ENCODE data around the gene MCAT.

MCAT gene

DNA sequence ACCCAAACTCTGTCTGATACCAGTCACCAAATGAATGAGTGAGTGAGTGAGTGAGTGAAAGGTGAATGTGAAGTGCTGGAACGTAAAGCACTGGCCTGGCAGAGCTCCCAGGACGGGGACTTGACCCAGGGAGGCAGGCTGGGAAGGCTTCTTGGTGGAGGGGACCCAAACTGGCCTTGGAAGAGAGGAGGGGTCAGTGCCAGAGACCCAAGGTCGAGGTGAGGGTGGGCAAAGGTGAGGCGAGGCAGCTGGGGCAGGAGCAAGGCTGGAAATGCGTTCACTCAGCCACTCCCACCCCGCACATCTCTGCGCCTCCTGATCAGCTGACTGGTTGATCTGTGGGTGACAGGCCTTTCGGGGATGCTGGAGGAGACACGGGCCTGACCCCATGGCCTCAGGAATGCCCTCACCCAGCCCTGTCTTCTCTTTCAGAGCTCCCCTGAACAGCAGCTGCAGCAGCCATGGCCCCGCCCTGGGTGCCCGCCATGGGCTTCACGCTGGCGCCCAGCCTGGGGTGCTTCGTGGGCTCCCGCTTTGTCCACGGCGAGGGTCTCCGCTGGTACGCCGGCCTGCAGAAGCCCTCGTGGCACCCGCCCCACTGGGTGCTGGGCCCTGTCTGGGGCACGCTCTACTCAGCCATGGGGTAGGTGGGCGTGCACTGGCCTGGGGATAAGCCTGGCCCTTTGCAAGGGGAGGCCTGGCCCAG lies 15.7 kb upstream of the MCAT start:
- TF ChIP-seq, protein P1, sequence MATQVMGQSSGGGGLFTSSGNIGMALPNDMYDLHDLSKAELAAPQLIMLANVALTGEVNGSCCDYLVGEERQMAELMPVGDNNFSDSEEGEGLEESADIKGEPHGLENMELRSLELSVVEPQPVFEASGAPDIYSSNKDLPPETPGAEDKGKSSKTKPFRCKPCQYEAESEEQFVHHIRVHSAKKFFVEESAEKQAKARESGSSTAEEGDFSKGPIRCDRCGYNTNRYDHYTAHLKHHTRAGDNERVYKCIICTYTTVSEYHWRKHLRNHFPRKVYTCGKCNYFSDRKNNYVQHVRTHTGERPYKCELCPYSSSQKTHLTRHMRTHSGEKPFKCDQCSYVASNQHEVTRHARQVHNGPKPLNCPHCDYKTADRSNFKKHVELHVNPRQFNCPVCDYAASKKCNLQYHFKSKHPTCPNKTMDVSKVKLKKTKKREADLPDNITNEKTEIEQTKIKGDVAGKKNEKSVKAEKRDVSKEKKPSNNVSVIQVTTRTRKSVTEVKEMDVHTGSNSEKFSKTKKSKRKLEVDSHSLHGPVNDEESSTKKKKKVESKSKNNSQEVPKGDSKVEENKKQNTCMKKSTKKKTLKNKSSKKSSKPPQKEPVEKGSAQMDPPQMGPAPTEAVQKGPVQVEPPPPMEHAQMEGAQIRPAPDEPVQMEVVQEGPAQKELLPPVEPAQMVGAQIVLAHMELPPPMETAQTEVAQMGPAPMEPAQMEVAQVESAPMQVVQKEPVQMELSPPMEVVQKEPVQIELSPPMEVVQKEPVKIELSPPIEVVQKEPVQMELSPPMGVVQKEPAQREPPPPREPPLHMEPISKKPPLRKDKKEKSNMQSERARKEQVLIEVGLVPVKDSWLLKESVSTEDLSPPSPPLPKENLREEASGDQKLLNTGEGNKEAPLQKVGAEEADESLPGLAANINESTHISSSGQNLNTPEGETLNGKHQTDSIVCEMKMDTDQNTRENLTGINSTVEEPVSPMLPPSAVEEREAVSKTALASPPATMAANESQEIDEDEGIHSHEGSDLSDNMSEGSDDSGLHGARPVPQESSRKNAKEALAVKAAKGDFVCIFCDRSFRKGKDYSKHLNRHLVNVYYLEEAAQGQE (IDR thresholded peaks at IDR 0.05; ENCODE audit: insufficient replicate concordance, low read depth), result no peak
- TF ChIP-seq, protein P2, sequence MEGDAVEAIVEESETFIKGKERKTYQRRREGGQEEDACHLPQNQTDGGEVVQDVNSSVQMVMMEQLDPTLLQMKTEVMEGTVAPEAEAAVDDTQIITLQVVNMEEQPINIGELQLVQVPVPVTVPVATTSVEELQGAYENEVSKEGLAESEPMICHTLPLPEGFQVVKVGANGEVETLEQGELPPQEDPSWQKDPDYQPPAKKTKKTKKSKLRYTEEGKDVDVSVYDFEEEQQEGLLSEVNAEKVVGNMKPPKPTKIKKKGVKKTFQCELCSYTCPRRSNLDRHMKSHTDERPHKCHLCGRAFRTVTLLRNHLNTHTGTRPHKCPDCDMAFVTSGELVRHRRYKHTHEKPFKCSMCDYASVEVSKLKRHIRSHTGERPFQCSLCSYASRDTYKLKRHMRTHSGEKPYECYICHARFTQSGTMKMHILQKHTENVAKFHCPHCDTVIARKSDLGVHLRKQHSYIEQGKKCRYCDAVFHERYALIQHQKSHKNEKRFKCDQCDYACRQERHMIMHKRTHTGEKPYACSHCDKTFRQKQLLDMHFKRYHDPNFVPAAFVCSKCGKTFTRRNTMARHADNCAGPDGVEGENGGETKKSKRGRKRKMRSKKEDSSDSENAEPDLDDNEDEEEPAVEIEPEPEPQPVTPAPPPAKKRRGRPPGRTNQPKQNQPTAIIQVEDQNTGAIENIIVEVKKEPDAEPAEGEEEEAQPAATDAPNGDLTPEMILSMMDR (IDR thresholded peaks at IDR 0.05; ENCODE audit: insufficient read depth, low read length), result no peak
- TF ChIP-seq SPI1 (IDR thresholded peaks at IDR 0.05; ENCODE audit: borderline replicate concordance, low read depth), result no peak
- TF ChIP-seq GABPA (IDR thresholded peaks at IDR 0.05; ENCODE audit: low read depth), result no peak
- TF ChIP-seq POLR2AphosphoS5 (IDR thresholded peaks at IDR 0.05; ENCODE audit: low read depth), result no peak
- Histone ChIP-seq H3K27ac (replicated peaks) (no peak overlapping the region), H3K4me3 (replicated peaks; ENCODE audit: insufficient read depth, low read length) (no peak overlapping the region), H3K27me3 (ENCODE audit: insufficient read depth, poor library complexity, severe bottlenecking) (no peaks in the 10 kb centered on the region)
- no peak for DNase-seq (ENCODE audit: low read depth in 1 of 2, low spot score in 1 of 2)

DNA sequence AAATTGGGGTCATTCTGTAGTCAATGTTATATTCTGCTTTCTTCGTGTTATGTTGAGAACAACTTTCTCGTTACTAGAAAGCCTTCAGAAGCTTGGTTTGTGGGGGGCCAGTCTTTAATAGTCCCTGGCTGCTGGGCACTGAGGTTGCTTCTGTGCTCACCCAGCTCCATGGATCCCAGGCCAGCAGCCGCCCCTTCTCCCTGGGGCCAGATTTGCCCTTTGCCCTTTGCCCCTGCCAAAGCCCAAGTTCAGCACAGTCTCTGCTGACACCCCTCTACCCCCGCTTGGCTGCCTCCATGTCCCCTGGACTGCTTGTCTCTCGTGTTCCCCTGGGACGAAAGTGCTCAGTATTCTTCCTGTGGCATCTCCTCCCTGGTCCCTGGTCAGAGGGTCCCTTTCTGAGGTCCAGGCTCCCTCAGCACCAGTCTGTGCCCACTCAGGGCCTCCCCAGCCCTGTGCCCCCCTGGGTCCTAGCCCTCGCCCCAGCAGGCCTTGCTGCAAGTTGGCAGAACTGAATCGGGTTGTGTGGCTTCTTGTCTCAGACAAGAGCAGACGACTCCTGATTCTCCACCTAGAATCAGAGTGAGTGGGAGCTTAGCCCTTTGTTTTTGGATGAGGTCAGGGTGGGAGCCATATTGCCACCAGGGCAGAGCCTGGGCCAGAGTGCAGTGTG lies 14.8 kb upstream of the MCAT start:
- H3K27ac ChIP-seq (replicated peaks), result 0 out of 2 replicates have a peak overlapping the region, but pooled peaks have one; percentile 0
- no peaks in the 10 kb centered on the region for H3K27me3 ChIP-seq (ENCODE audit: insufficient read depth, poor library complexity, severe bottlenecking)
- H3K4me3 ChIP-seq (replicated peaks; ENCODE audit: insufficient read depth, low read length), result no peak overlapping the region
- DNase-seq (ENCODE audit: low read depth in 1 of 2, low spot score in 1 of 2), result no peak
- TF ChIP-seq POLR2AphosphoS5 (IDR thresholded peaks at IDR 0.05; ENCODE audit: low read depth), result no peak
- TF ChIP-seq, protein P1 (IDR thresholded peaks at IDR 0.05; ENCODE audit: insufficient replicate concordance, low read depth), result no peak
- no peak for TF ChIP-seq GABPA (IDR thresholded peaks at IDR 0.05; ENCODE audit: low read depth)
- TF ChIP-seq, protein P2 (IDR thresholded peaks at IDR 0.05; ENCODE audit: insufficient read depth, low read length), result no peak
- no peak for TF ChIP-seq SPI1 (IDR thresholded peaks at IDR 0.05; ENCODE audit: borderline replicate concordance, low read depth)

DNA sequence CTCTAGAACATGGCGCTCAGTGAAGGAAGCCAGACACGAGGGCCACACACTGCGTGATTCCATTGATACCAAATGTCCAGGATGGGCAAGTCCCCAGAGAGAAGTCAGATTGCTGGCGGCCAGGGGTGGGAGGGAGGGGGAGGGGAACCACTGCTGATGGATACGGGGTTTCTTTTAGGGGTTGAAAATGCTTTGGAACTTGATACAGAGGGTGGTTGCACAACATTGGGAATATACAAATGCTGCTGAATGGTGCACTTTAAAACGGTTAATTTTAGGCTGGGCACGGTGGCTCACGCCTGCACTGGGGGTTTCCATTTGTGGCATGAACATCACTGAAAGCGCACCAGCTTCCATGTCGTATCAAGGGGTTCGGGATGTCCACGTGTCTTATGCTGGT lies 13.2 kb upstream of the MCAT start:
- DNase-seq (ENCODE audit: low read depth in 1 of 2, low spot score in 1 of 2), result no peak
- TF ChIP-seq, protein P2 (IDR thresholded peaks at IDR 0.05; ENCODE audit: insufficient read depth, low read length), result no peak
- TF ChIP-seq SPI1 (IDR thresholded peaks at IDR 0.05; ENCODE audit: borderline replicate concordance, low read depth), result no peak
- TF ChIP-seq POLR2AphosphoS5 (IDR thresholded peaks at IDR 0.05; ENCODE audit: low read depth), result no peak
- H3K27me3 ChIP-seq (ENCODE audit: insufficient read depth, poor library complexity, severe bottlenecking), result no peaks in the 10 kb centered on the region
- H3K27ac ChIP-seq (replicated peaks), result no peak overlapping the region
- no peak overlapping the region for H3K4me3 ChIP-seq (replicated peaks; ENCODE audit: insufficient read depth, low read length)

Measured in HL-60 (cell line).